HL-60 (cell line): ENCODE results near the gene FAM89B.

Experiments used
- CTCF ChIP-seq: IDR thresholded peaks from one replicate; pipeline ENCODE4 v1.5.1; 2011; ENCODE audit warnings: low read length, control low read depth, inconsistent platforms; ENCODE audit not compliant: insufficient read depth
- POLR2AphosphoS5 ChIP-seq: IDR thresholded peaks from 2 replicates; pipeline ENCODE4 v1.6.1; 2012; ENCODE audit warnings: low read depth

DNA sequence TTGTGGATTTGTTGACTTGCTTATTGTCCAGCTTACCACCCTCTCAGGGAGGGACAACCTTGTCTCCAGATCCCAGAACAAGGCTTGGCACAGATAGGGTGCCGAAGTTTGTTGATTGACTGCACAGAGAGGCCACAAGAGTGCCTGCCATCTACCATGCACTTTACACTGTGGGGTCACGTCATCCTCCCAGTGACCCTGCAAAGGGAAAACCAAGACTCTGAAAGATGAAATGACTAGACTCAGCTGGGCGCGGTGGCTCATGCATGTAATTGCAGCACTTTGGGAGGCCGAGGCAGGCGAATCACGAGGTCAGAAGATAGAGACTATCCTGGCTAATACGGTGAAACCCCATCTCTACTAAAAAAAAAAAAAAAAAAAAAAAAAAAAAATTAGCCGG, 9.6 kb upstream of the FAM89B start:
- TF ChIP-seq CTCF (no peak), POLR2AphosphoS5 (no peak)
